Endothelial cell of umbilical vein (primary cell): ENCODE data around the gene ETF1.

Source experiments
- CTCF ChIP-seq, 2 donors: IDR thresholded peaks; 1 replicate in 1 of 2; 2 replicates in 1 of 2; pipeline ENCODE4 v1.5.1; 2011; ENCODE audit warnings: low read length in 2 of 2, mild to moderate bottlenecking in 2 of 2, moderate library complexity in 2 of 2, control low read depth in 1 of 2, inconsistent platforms in 1 of 2, low read depth in 1 of 2; ENCODE audit not compliant: insufficient read depth in 1 of 2; ENCODE audit errors: extremely low read depth in 1 of 2
- FOS ChIP-seq: IDR thresholded peaks from 2 replicates; pipeline ENCODE4 v1.6.1; 2011; ENCODE audit warnings: mild to moderate bottlenecking, low read length, moderate library complexity, borderline replicate concordance; ENCODE audit not compliant: insufficient read depth
- MAX ChIP-seq: IDR thresholded peaks from 2 replicates; pipeline ENCODE4 v1.6.1; 2011; ENCODE audit not compliant: insufficient read depth, insufficient read length
- POLR2A ChIP-seq: IDR thresholded peaks from 2 replicates; pipeline ENCODE4 v1.6.1; 2012; ENCODE audit warnings: low read depth, mild to moderate bottlenecking, control low read depth, low read length
- POLR2AphosphoS5 ChIP-seq: IDR thresholded peaks from 2 replicates; pipeline ENCODE4 v1.6.1; 2012; ENCODE audit warnings: low read depth, mild to moderate bottlenecking, control low read depth, low read length, moderate library complexity; ENCODE audit not compliant: insufficient read depth

- TF ChIP-seq CTCF (IDR thresholded peaks at IDR 0.05; ENCODE audit: extremely low read depth in 1 of 2, insufficient read depth in 1 of 2, low read depth in 1 of 2, low read length in 2 of 2) (no peak), POLR2A (no peak), FOS (no peak), POLR2AphosphoS5 (no peak), MAX (no peak)
Measured at GRCh38 chr5:138495351-138495750, 47.7 kb downstream of the ETF1 start.
